ENCODE results near the gene ZCCHC14. TPM values are rescaled to one million over a fixed set of nuclear protein-coding genes. Genes with fewer than 3 reads are reported as not detected.
A peak's percentile ranks its signal among the peaks of the same experiment; 100 is the strongest.

ZCCHC14 gene
- total and polyA plus RNA-seq, 2 of the 8 experiments (the other 6 are each of a cell fraction or from before 2014, with no cell fraction given): 8.2 to 28.2 TPM

DNA sequence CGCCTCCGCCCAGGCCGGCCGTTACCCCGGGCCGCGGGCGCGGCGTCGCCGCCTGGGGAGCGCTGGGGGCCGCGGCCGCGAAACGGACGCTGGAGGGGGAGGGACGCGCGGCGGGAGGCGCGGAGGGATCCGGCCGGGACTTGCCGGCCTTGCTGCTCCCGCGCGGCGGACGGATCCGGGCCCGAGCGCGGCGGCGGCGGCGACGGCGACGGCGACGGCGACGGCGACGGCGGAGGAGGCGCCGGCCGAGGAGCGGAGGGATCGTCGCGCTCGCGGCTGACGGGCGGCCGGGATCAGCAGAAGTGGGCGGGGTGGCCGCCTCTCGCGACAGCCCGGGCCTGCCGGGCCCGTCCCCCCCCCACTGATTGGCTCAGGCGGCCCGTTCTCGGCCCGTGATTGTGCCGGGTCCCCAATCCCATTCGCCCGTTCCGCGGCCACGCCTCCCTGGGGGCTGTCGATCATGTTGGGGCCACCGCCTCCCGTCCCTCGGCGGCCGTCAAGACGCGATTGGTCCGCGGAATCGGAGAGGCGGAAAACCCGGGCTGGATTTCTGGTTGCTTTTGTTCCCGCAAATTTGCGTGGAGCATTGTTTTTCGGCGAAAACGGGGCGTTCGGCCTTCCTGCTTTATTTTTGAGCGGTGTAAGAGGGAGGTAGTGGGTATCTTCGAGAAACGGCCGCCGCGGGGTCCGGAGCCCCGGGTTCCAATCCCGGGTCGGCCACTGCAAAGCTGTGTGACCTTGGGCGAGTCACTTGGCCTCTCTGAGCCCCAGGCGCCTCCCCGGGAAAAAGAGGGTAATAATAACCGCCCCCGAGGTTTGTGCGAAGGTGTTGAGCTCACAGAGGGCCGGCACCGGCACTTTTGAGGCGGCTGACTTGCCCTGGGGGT is at the start of gene ZCCHC14 (continued):
- TF ChIP-seq, protein P1, sequence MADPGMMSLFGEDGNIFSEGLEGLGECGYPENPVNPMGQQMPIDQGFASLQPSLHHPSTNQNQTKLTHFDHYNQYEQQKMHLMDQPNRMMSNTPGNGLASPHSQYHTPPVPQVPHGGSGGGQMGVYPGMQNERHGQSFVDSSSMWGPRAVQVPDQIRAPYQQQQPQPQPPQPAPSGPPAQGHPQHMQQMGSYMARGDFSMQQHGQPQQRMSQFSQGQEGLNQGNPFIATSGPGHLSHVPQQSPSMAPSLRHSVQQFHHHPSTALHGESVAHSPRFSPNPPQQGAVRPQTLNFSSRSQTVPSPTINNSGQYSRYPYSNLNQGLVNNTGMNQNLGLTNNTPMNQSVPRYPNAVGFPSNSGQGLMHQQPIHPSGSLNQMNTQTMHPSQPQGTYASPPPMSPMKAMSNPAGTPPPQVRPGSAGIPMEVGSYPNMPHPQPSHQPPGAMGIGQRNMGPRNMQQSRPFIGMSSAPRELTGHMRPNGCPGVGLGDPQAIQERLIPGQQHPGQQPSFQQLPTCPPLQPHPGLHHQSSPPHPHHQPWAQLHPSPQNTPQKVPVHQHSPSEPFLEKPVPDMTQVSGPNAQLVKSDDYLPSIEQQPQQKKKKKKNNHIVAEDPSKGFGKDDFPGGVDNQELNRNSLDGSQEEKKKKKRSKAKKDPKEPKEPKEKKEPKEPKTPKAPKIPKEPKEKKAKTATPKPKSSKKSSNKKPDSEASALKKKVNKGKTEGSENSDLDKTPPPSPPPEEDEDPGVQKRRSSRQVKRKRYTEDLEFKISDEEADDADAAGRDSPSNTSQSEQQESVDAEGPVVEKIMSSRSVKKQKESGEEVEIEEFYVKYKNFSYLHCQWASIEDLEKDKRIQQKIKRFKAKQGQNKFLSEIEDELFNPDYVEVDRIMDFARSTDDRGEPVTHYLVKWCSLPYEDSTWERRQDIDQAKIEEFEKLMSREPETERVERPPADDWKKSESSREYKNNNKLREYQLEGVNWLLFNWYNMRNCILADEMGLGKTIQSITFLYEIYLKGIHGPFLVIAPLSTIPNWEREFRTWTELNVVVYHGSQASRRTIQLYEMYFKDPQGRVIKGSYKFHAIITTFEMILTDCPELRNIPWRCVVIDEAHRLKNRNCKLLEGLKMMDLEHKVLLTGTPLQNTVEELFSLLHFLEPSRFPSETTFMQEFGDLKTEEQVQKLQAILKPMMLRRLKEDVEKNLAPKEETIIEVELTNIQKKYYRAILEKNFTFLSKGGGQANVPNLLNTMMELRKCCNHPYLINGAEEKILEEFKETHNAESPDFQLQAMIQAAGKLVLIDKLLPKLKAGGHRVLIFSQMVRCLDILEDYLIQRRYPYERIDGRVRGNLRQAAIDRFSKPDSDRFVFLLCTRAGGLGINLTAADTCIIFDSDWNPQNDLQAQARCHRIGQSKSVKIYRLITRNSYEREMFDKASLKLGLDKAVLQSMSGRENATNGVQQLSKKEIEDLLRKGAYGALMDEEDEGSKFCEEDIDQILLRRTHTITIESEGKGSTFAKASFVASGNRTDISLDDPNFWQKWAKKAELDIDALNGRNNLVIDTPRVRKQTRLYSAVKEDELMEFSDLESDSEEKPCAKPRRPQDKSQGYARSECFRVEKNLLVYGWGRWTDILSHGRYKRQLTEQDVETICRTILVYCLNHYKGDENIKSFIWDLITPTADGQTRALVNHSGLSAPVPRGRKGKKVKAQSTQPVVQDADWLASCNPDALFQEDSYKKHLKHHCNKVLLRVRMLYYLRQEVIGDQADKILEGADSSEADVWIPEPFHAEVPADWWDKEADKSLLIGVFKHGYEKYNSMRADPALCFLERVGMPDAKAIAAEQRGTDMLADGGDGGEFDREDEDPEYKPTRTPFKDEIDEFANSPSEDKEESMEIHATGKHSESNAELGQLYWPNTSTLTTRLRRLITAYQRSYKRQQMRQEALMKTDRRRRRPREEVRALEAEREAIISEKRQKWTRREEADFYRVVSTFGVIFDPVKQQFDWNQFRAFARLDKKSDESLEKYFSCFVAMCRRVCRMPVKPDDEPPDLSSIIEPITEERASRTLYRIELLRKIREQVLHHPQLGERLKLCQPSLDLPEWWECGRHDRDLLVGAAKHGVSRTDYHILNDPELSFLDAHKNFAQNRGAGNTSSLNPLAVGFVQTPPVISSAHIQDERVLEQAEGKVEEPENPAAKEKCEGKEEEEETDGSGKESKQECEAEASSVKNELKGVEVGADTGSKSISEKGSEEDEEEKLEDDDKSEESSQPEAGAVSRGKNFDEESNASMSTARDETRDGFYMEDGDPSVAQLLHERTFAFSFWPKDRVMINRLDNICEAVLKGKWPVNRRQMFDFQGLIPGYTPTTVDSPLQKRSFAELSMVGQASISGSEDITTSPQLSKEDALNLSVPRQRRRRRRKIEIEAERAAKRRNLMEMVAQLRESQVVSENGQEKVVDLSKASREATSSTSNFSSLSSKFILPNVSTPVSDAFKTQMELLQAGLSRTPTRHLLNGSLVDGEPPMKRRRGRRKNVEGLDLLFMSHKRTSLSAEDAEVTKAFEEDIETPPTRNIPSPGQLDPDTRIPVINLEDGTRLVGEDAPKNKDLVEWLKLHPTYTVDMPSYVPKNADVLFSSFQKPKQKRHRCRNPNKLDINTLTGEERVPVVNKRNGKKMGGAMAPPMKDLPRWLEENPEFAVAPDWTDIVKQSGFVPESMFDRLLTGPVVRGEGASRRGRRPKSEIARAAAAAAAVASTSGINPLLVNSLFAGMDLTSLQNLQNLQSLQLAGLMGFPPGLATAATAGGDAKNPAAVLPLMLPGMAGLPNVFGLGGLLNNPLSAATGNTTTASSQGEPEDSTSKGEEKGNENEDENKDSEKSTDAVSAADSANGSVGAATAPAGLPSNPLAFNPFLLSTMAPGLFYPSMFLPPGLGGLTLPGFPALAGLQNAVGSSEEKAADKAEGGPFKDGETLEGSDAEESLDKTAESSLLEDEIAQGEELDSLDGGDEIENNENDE (IDR thresholded peaks at IDR 0.05; ENCODE audit: insufficient replicate concordance, low read length): no peak
- TF ChIP-seq RFX5 (IDR thresholded peaks at IDR 0.05; ENCODE audit: borderline replicate concordance, low read depth, low read length): peak; percentile 39; the same call in 1 of the 2 replicates
- TF ChIP-seq NRF1 (IDR thresholded peaks at IDR 0.05; ENCODE audit: low read depth, low read length): no peak
- no peak for TF ChIP-seq CTBP2 (IDR thresholded peaks at IDR 0.05; ENCODE audit: borderline replicate concordance, insufficient read depth, insufficient read length, low read length)
- TF ChIP-seq SP4 (IDR thresholded peaks at IDR 0.05; ENCODE audit: low read length): peak; percentile 92
- TF ChIP-seq POLR2A (IDR thresholded peaks at IDR 0.05; ENCODE audit: control extremely low read depth in 1 of 2, low read depth in 2 of 2, low read length in 2 of 2): no peak
- no peak for TF ChIP-seq JUND (IDR thresholded peaks at IDR 0.05; ENCODE audit: low read length)
- TF ChIP-seq CHD2 (IDR thresholded peaks at IDR 0.05; ENCODE audit: low read length): peak; percentile 99
- peak; percentile 25; the same call in 1 of the 2 replicates for TF ChIP-seq RBBP5 (IDR thresholded peaks at IDR 0.05; ENCODE audit: borderline replicate concordance, low read depth, low read length)
- peak; percentile 96 for TF ChIP-seq KDM4A (IDR thresholded peaks at IDR 0.05; ENCODE audit: low read depth, low read length, severe bottlenecking)
